HEK293T (cell line): ENCODE data around the gene TFF2.

Experiments
- ARNT ChIP-seq: fragments of 450-650 bp; IDR thresholded peaks from 2 replicates; pipeline ENCODE4 v1.6.1; 2017; ENCODE audit warnings: mild to moderate bottlenecking
- BHLHE40 ChIP-seq: fragments of 450-650 bp; IDR thresholded peaks from 2 replicates; pipeline ENCODE4 v1.6.1; 2016; ENCODE audit warnings: mild to moderate bottlenecking, moderate library complexity, borderline replicate concordance
- FOXA1 ChIP-seq: fragments of 450-650 bp; IDR thresholded peaks from 2 replicates; pipeline ENCODE4 v1.6.1; 2016; ENCODE audit warnings: mild to moderate bottlenecking
- FOXM1 ChIP-seq: fragments of 450-650 bp; IDR thresholded peaks from 2 replicates; pipeline ENCODE4 v1.6.1; 2017; ENCODE audit warnings: mild to moderate bottlenecking, borderline replicate concordance
- HDGF ChIP-seq: fragments of 450-650 bp; IDR thresholded peaks from 2 replicates; pipeline ENCODE4 v1.6.1; 2017; ENCODE audit warnings: antibody characterized with exemption, borderline replicate concordance
- LEF1 ChIP-seq: fragments of 450-650 bp; IDR thresholded peaks from 2 replicates; pipeline ENCODE4 v1.6.1; 2017; ENCODE audit warnings: mild to moderate bottlenecking, borderline replicate concordance
- SP1 ChIP-seq: fragments of 450-650 bp; IDR thresholded peaks from 2 replicates; pipeline ENCODE4 v1.6.1; 2017
- TARDBP ChIP-seq: fragments of 450-650 bp; IDR thresholded peaks from 2 replicates; pipeline ENCODE4 v1.6.1; 2016
- ZNF384 ChIP-seq: fragments of 450-650 bp; IDR thresholded peaks from 2 replicates; pipeline ENCODE4 v1.6.1; 2016

DNA sequence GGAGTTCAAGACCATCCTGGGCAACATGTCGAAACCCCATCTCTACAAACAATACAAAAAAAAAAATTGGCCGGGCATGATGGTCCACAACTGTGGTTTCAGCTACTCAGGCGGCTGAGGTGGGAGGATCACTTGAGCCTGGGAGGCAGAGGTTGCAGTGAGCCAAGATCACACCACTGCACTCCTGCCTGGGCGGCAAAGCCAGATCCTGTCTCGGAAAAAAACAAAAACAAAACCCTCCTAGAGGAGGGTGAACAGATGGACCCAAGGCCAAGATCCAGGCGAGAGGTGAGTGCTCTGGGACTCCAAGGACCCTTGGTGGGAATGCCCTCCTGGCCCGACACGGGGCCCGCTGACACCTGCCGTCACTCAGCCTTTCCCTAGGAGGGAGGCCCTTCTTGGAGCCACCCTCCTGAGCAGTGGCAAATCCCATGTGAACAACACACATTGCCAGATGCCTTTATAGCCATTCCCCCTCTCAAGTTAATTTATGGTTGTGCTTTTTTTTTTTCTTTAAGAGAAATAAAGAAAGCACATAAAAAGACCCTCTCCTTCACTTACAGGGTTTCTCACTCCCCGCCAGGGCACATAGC lies 380 bp downstream of the TFF2 start:
- no peak for TF ChIP-seq FOXA1
- no peak for TF ChIP-seq BHLHE40
- no peak for TF ChIP-seq HDGF
- no peak for TF ChIP-seq SP1
- TF ChIP-seq LEF1: no peak
- TF ChIP-seq ARNT: no peak
- TF ChIP-seq ZNF384: no peak
- TF ChIP-seq FOXM1: no peak
- TF ChIP-seq TARDBP: no peak
